Neural cell (in vitro differentiated cells): ENCODE measurements around the gene C9orf43. TPM values are rescaled to one million over a fixed set of nuclear protein-coding genes. Genes with fewer than 3 reads are reported as not detected.

ENCODE experiments used
- H2AFZ ChIP-seq: fragments of 200-600, 300-800 bp; sonication (generic), shearing (Covaris generic); 2 replicates; pipeline ENCODE4 v1.6.0; 2014; ENCODE audit warnings: low read depth, mild to moderate bottlenecking, antibody characterized with exemption, low read length, moderate library complexity
- H3F3A ChIP-seq: fragments of 200-600 bp; shearing (Covaris generic); 2 replicates; pipeline ENCODE4 v1.6.1; 2016; ENCODE audit warnings: mild to moderate bottlenecking, moderate library complexity, mixed read lengths, antibody characterized with exemption, low read length; ENCODE audit not compliant: insufficient read depth, poor library complexity, severe bottlenecking
- H3K27ac ChIP-seq: fragments of 200-600, 300-800 bp; sonication (generic), shearing (Covaris generic); 2 replicates; pipeline ENCODE4 v1.5.1; 2014; ENCODE audit warnings: mild to moderate bottlenecking, low read length, moderate library complexity
- H3K27me3 ChIP-seq: fragments of 300-800, 200-600 bp; sonication (generic), shearing (Covaris generic); 2 replicates; pipeline ENCODE4 v1.6.0; 2014; ENCODE audit warnings: mild to moderate bottlenecking, low read depth, low read length, moderate library complexity; ENCODE audit not compliant: insufficient read depth
- H3K36me3 ChIP-seq: fragments of 300-800, 200-600 bp; sonication (generic), shearing (Covaris generic); 2 replicates; pipeline ENCODE4 v1.5.1; 2014; ENCODE audit warnings: mild to moderate bottlenecking, antibody characterized with exemption, low read length, moderate library complexity; ENCODE audit not compliant: insufficient read depth
- H3K4me2 ChIP-seq: fragments of 300-800, 200-600 bp; sonication (generic), shearing (Covaris generic); 2 replicates; pipeline ENCODE4 v1.6.0; 2014; ENCODE audit warnings: mild to moderate bottlenecking, low read length
- H3K4me3 ChIP-seq: fragments of 300-800, 200-600 bp; sonication (generic), shearing (Covaris generic); 2 replicates; pipeline ENCODE4 v1.5.1; 2014; ENCODE audit warnings: mild to moderate bottlenecking, low read length, moderate library complexity
- H3K79me2 ChIP-seq: fragments of 200-600 bp; shearing (Covaris generic); replicated peaks from 2 replicates; pipeline ENCODE4 v1.6.0; 2014; ENCODE audit warnings: mild to moderate bottlenecking, low read length, moderate library complexity; ENCODE audit not compliant: insufficient read depth
- H3K9ac ChIP-seq: fragments of 300-800, 200-600 bp; sonication (generic), shearing (Covaris generic); 2 replicates; pipeline ENCODE4 v1.6.1; 2016; ENCODE audit warnings: mild to moderate bottlenecking, low read length, mixed read lengths
- H3K9me2 ChIP-seq: fragments of 200-600 bp; shearing (Covaris generic); 2 replicates; pipeline ENCODE4 v1.6.1; 2016; ENCODE audit warnings: mild to moderate bottlenecking, low read length, mixed read lengths; ENCODE audit not compliant: insufficient read depth
- H3K9me3 ChIP-seq: fragments of 200-600, 300-800 bp; sonication (generic), shearing (Covaris generic); 2 replicates; pipeline ENCODE4 v1.6.1; 2016; ENCODE audit warnings: mild to moderate bottlenecking, mixed run types, low read length, moderate library complexity, mixed read lengths
- H4K20me1 ChIP-seq: fragments of 200-600 bp; shearing (Covaris generic); 2 replicates; pipeline ENCODE4 v1.6.1; 2016; ENCODE audit warnings: mild to moderate bottlenecking, mixed run types; ENCODE audit not compliant: insufficient read depth
- CTCF ChIP-seq: fragments of 450-650 bp; IDR thresholded peaks from 2 replicates; pipeline ENCODE4 v1.5.1; 2014; ENCODE audit warnings: antibody characterized with exemption, mild to moderate bottlenecking, moderate library complexity; ENCODE audit not compliant: poor library complexity, severe bottlenecking
- EP300 ChIP-seq: fragments of 450-650 bp; conservative IDR thresholded peaks from 2 replicates; pipeline ENCODE4 v1.6.1; 2014; ENCODE audit warnings: antibody characterized with exemption, mild to moderate bottlenecking, moderate library complexity; ENCODE audit not compliant: poor library complexity, severe bottlenecking
- EZH2 ChIP-seq: fragments of 200-600, 300-800 bp; shearing (Covaris generic), sonication (generic); IDR thresholded peaks from 2 replicates; pipeline ENCODE4 v1.6.1; 2014; ENCODE audit warnings: antibody characterized with exemption, low read length, borderline replicate concordance, mild to moderate bottlenecking; ENCODE audit not compliant: insufficient read depth, poor library complexity, severe bottlenecking
- MXI1 ChIP-seq: fragments of 450-650 bp; conservative IDR thresholded peaks from 2 replicates; pipeline ENCODE4 v1.6.1; 2014; ENCODE audit warnings: antibody characterized with exemption, mild to moderate bottlenecking; ENCODE audit not compliant: poor library complexity, severe bottlenecking
- POLR2AphosphoS5 ChIP-seq: IDR thresholded peaks from 2 replicates; pipeline ENCODE4 v1.6.1; 2012
- RAD21 ChIP-seq: fragments of 450-650 bp; conservative IDR thresholded peaks from 2 replicates; pipeline ENCODE4 v1.6.1; 2014; ENCODE audit warnings: antibody characterized with exemption, mild to moderate bottlenecking, moderate library complexity
- SMC3 ChIP-seq: fragments of 450-650 bp; conservative IDR thresholded peaks from 2 replicates; pipeline ENCODE4 v1.6.1; 2014; ENCODE audit warnings: antibody characterized with exemption, mild to moderate bottlenecking, moderate library complexity; ENCODE audit not compliant: poor library complexity
- TAF1 ChIP-seq: IDR thresholded peaks from 2 replicates; pipeline ENCODE4 v1.6.1; 2012; ENCODE audit warnings: low read depth
- polyA plus RNA-seq: library from polyadenylated mRNA; depleted of rRNA; stranded (reverse); fragments of >200 nt; gene quantifications from 2 replicates; pipeline ENCODE4 v1.2.3, GENCODE V29; 2014
- TF ChIP-seq, protein P1 (sequence below): IDR thresholded peaks from 2 replicates; pipeline ENCODE4 v1.6.1; 2012; ENCODE audit warnings: borderline replicate concordance

The C9orf43 gene
- polyA plus RNA-seq, 1 donor from 2014 or later: 0.33 TPM

GRCh38 chr9:113390192-113390960 lies 20.2 kb upstream of the C9orf43 start:
- Histone ChIP-seq H3K36me3 (no peaks in the 10 kb centered on the region), H3K4me3 (no peak overlapping the region), H3F3A (no peaks in the 10 kb centered on the region), H3K27me3 (no peaks in the 10 kb centered on the region), H3K9me2 (no peaks in the 10 kb centered on the region), H4K20me1 (no peaks in the 10 kb centered on the region), H3K79me2 (no peaks in the 10 kb centered on the region), H3K27ac (no peak overlapping the region), H2AFZ (no peak overlapping the region), H3K9me3 (no peaks in the 10 kb centered on the region), H3K9ac (no peak overlapping the region), H3K4me2 (no peak overlapping the region)
- TF ChIP-seq SMC3 (no peak), CTCF (no peak), MXI1 (no peak), EZH2 (no peak), EP300 (no peak), TAF1 (no peak), RAD21 (no peak), POLR2AphosphoS5 (no peak)
- TF ChIP-seq, protein P1, sequence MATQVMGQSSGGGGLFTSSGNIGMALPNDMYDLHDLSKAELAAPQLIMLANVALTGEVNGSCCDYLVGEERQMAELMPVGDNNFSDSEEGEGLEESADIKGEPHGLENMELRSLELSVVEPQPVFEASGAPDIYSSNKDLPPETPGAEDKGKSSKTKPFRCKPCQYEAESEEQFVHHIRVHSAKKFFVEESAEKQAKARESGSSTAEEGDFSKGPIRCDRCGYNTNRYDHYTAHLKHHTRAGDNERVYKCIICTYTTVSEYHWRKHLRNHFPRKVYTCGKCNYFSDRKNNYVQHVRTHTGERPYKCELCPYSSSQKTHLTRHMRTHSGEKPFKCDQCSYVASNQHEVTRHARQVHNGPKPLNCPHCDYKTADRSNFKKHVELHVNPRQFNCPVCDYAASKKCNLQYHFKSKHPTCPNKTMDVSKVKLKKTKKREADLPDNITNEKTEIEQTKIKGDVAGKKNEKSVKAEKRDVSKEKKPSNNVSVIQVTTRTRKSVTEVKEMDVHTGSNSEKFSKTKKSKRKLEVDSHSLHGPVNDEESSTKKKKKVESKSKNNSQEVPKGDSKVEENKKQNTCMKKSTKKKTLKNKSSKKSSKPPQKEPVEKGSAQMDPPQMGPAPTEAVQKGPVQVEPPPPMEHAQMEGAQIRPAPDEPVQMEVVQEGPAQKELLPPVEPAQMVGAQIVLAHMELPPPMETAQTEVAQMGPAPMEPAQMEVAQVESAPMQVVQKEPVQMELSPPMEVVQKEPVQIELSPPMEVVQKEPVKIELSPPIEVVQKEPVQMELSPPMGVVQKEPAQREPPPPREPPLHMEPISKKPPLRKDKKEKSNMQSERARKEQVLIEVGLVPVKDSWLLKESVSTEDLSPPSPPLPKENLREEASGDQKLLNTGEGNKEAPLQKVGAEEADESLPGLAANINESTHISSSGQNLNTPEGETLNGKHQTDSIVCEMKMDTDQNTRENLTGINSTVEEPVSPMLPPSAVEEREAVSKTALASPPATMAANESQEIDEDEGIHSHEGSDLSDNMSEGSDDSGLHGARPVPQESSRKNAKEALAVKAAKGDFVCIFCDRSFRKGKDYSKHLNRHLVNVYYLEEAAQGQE: no peak

GRCh38 chr9:113391917-113392316 lies 18.6 kb upstream of the C9orf43 start:
- Histone ChIP-seq H3K4me2 (no peak overlapping the region), H4K20me1 (no peaks in the 10 kb centered on the region), H3K27ac (no peak overlapping the region), H3K9me3 (no peaks in the 10 kb centered on the region), H3K36me3 (no peaks in the 10 kb centered on the region), H3K9me2 (no peaks in the 10 kb centered on the region), H3F3A (no peaks in the 10 kb centered on the region), H3K4me3 (no peak overlapping the region), H3K9ac (no peak overlapping the region), H2AFZ (no peak overlapping the region), H3K27me3 (no peaks in the 10 kb centered on the region), H3K79me2 (no peaks in the 10 kb centered on the region)
- TF ChIP-seq, protein P1: no peak
- TF ChIP-seq POLR2AphosphoS5: no peak
- no peak for TF ChIP-seq SMC3
- TF ChIP-seq RAD21: no peak
- no peak for TF ChIP-seq TAF1
- TF ChIP-seq EP300: no peak
- no peak for TF ChIP-seq EZH2
- TF ChIP-seq MXI1: no peak
- no peak for TF ChIP-seq CTCF
